Effector memory CD4-positive, alpha-beta T cell (primary cell): ENCODE results near the gene COG8.
A peak's percentile ranks its signal among the peaks of the same experiment; 100 is the strongest.
"Not testable (repeated sequence)": the region's sequence is repeated elsewhere in the genome, so short reads cannot be mapped to it uniquely, and the experiment has no call there.

Experiments used
- DNase-seq, 3 donors: peaks; one replicate each; pipeline ENCODE4 v3.0.0-alpha.2; 2020
- H3K27ac ChIP-seq: 2 replicates; pipeline ENCODE4 v1.7.0; 2013; ENCODE audit warnings: mild to moderate bottlenecking, low read length, moderate library complexity; ENCODE audit not compliant: insufficient read depth, poor library complexity, severe bottlenecking
- H3K27me3 ChIP-seq: replicated peaks from 2 replicates; pipeline ENCODE4 v1.7.0; 2013; ENCODE audit warnings: mild to moderate bottlenecking, low read length; ENCODE audit not compliant: insufficient read depth, control insufficient read depth, poor library complexity, severe bottlenecking
- H3K36me3 ChIP-seq: 2 replicates; pipeline ENCODE4 v1.7.0; 2013; ENCODE audit warnings: mild to moderate bottlenecking, low read length, moderate library complexity; ENCODE audit not compliant: control insufficient read depth, insufficient read depth
- H3K4me1 ChIP-seq: 2 replicates; pipeline ENCODE4 v1.7.0; 2013; ENCODE audit warnings: low read length, mild to moderate bottlenecking; ENCODE audit not compliant: control insufficient read depth, insufficient read depth, poor library complexity, severe bottlenecking
- H3K4me3 ChIP-seq: 2 replicates; pipeline ENCODE4 v1.7.0; 2013; ENCODE audit warnings: low read length, low read depth, mild to moderate bottlenecking; ENCODE audit not compliant: insufficient read depth, poor library complexity, severe bottlenecking
- H3K9me3 ChIP-seq: 2 replicates; pipeline ENCODE4 v1.7.0; 2013; ENCODE audit warnings: mild to moderate bottlenecking, low read length, moderate library complexity; ENCODE audit not compliant: control insufficient read depth

The COG8 gene

GRCh38 chr16:69298261-69298660 is 41.1 kb downstream of the COG8 start:
- peaks cover 14% of the 10 kb centered on the region for H3K36me3 ChIP-seq
- H3K9me3 ChIP-seq = no peaks in the 10 kb centered on the region
- no peak overlapping the region for H3K27ac ChIP-seq

DNA sequence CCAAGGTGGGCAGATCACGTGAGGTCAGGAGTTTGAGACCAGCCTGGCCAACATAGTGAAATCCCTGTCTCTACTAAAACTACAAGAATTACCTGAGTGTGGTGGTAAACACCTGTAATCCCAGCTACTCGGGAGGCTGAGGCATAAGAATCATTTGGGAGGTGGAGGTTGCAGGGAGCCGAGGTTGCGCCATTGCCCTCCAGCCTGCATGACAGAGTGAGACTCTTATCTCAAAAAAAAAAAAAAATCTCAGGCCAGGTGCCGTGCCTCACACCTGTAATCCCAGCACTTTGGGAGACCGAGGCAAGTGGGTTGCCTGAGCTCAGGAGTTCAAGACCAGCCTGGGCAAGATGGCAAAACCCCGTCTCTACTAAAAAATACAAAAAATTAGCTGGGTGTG is 42.6 kb downstream of the COG8 start:
- not testable (repeated sequence) for H3K27me3 ChIP-seq, DNase-seq, H3K9me3 ChIP-seq, H3K4me3 ChIP-seq, H3K4me1 ChIP-seq, H3K27ac ChIP-seq
- peaks cover 14% of the 10 kb centered on the region for H3K36me3 ChIP-seq

More at GRCh38 chr16:69298261-69298660, 41.1 kb downstream of the COG8 start:
- DNase-seq = no peak
- Histone ChIP-seq H3K4me1 (no peaks in the 10 kb centered on the region), H3K27me3 (no peaks in the 10 kb centered on the region), H3K4me3 (no peak overlapping the region)

DNA sequence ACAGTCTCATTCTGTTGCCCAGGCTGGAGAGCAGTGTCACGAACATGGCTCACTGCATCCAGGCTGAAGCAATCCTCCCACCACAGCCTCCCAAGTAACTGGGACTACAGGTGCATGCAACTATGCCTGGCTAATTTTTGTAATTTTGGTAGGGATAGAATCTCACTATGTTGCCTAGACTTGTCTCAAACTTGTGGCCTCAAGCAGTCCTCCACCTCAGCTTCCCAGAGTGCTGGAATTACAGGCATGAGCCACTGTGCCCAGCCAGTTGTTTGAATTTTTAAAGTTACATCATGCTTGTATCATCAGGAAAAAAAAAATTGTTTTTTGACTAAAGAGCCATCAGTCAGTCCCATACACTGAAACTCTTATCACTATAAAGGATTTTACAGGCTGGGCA is 45.3 kb downstream of the COG8 start:
- Histone ChIP-seq H3K27me3 (no peaks in the 10 kb centered on the region), H3K36me3 (no peaks in the 10 kb centered on the region), H3K9me3 (no peaks in the 10 kb centered on the region), H3K4me3 (no peak overlapping the region), H3K4me1 (no peaks in the 10 kb centered on the region), H3K27ac (no peak overlapping the region)
- no peak for DNase-seq

GRCh38 chr16:69293401-69293800 is 46.0 kb downstream of the COG8 start:
- no peak overlapping the region for H3K4me3 ChIP-seq
- H3K9me3 ChIP-seq = no peaks in the 10 kb centered on the region
- no peaks in the 10 kb centered on the region for H3K27me3 ChIP-seq
- H3K36me3 ChIP-seq = no peaks in the 10 kb centered on the region
- no peak for DNase-seq
- no peaks in the 10 kb centered on the region for H3K4me1 ChIP-seq
- H3K27ac ChIP-seq = no peak overlapping the region

DNA sequence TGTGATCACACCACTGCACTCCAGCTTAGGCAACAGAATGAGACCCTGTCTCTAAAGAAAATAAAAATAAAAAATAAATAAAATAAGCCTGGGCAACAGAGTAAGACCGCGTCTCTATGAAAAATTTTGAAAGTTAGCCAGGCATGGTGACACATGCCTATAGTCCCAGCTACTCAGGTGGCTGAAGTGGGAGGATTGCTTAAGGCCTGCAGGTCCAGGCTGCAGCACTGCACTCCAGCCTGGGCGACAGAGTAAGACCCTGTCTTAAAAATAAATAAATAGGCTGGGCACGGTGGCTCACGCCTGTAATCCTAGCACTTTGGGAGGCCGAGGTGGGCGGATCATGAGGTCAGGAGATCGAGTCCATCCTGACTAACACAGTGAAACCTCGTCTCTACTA is 47.7 kb downstream of the COG8 start:
- not testable (repeated sequence) for H3K9me3 ChIP-seq, H3K4me1 ChIP-seq, H3K27ac ChIP-seq, H3K4me3 ChIP-seq, H3K36me3 ChIP-seq, H3K27me3 ChIP-seq, DNase-seq

DNA sequence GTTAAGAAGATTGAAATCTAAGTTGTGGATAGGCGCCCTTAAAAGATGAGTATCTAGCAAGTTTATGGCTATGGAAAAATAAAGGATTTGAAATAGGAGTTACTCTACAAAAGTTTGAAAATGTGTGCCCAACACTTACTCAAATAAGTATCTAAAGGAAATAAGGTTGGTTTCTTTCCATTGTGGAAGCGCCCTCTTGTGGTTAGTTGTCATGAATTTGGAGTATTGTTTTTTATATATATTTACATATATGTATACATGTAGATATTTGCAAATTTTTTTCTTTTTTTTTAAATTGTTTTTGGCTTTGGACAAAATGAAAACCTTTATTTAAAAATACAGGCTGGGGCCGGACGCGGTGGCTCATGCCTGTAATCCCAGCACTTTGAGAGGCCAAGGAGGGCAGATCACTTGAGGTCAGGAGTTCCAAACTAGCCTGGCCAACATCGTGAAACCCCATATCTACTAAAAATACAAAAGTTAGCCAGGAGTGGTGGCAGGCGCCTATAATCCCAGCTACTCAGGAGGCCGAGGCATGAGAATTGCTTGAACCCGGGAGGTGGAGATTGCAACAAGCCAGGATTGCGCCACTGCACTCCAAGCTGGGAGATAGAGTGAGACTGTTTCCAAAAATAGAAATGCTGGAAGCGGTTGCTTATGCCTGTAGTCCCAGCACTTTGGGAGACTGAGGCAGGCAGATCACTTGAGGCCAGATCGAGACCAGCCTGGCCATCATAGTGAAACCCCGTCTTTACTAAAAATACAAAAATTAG is 52.2 kb downstream of the COG8 start:
- H3K9me3 ChIP-seq = no peaks in the 10 kb centered on the region
- H3K4me3 ChIP-seq = no peak overlapping the region
- no peaks in the 10 kb centered on the region for H3K4me1 ChIP-seq
- peaks cover 5% of the 10 kb centered on the region for H3K36me3 ChIP-seq
- peak in 1 of 3 donors; percentile 29 for DNase-seq
- no peak overlapping the region for H3K27ac ChIP-seq
- no peaks in the 10 kb centered on the region for H3K27me3 ChIP-seq

- Histone ChIP-seq H3K9me3 (no peaks in the 10 kb centered on the region), H3K27me3 (no peaks in the 10 kb centered on the region), H3K36me3 (peaks cover 5% of the 10 kb centered on the region), H3K4me1 (no peaks in the 10 kb centered on the region), H3K27ac (no peak overlapping the region), H3K4me3 (no peak overlapping the region)
- no peak for DNase-seq
Measured at GRCh38 chr16:69285240-69285639, 54.1 kb downstream of the COG8 start.

DNA sequence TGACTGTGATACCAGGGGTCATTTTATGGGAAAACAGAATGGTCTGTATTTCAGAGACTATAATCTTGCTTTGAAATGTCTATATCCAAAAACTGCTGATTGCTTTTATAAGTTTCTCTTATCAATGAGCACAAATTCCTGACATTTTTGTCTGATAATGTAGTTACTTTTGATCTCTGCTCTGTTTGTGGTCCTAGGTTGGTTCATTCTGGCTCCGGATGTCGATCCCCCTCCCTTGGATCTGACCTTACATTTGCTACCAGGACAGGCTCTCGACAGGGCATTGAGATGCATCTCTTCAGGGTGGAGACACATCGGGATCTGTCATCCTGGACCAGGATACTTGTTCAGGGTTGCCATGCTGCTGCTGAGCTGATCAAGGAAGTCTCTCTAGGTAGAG is 55.5 kb downstream of the COG8 start:
- Histone ChIP-seq H3K4me1 (no peaks in the 10 kb centered on the region), H3K36me3 (peaks cover 5% of the 10 kb centered on the region), H3K9me3 (no peaks in the 10 kb centered on the region), H3K4me3 (no peak overlapping the region), H3K27me3 (no peaks in the 10 kb centered on the region), H3K27ac (no peak overlapping the region)
- no peak for DNase-seq

DNA sequence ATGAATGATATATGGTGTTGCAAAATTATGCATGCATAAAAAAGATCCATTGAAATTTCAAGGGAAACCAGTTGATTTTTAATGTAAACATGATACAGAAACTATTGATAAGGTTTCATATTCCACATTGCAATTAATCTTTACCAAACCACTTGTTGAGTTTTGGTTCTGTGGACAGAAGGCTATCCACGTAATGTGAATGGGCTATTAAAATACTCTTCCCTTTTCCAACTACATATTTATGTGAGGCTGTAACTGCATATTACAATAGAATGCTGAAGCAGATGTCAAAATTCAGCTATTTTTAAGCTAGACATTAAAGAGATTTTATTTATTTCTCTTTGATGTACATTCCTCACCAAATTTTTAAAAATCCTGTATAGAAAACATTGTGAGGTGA is 62.0 kb downstream of the COG8 start:
- DNase-seq = no peak
- Histone ChIP-seq H3K36me3 (peaks cover 3% of the 10 kb centered on the region), H3K27ac (no peak overlapping the region), H3K4me1 (no peaks in the 10 kb centered on the region), H3K27me3 (no peaks in the 10 kb centered on the region), H3K4me3 (no peak overlapping the region), H3K9me3 (no peaks in the 10 kb centered on the region)
